B cell (primary cell): ENCODE measurements around the gene COQ10B. TPM values are rescaled to one million over a fixed set of nuclear protein-coding genes. Genes with fewer than 3 reads are reported as not detected.

Source experiments
- ATAC-seq: fragments of 200-7000 bp; cut with Tn5 transposase; one replicate; pipeline ENCODE4 v1.10.0; 2021; ENCODE audit warnings: low read depth, mild to moderate bottlenecking, moderate number of reproducible peaks, moderate library complexity
- CTCF ChIA-PET: fragments of 350-600 bp; sonication (Branson Sonifier 250); formaldehyde crosslinking; loops from one replicate; lab custom pipeline; 2021; ENCODE audit warnings: antibody characterized with exemption, inconsistent platforms; lab: Charles Lee
- POLR2A ChIA-PET: fragments of 350-600 bp; sonication (Branson Sonifier 250); formaldehyde crosslinking; loops from one replicate; lab custom pipeline; 2021; ENCODE audit warnings: antibody characterized with exemption; lab: Charles Lee
- DNase-seq: peaks from one replicate; pipeline ENCODE4 v3.0.0; 2013
- H2AFZ ChIP-seq: 2 replicates; pipeline ENCODE4 v1.6.1; 2012; ENCODE audit warnings: mild to moderate bottlenecking, low read depth, low read length; ENCODE audit not compliant: insufficient read depth, poor library complexity, severe bottlenecking
- H3K27ac ChIP-seq, 2 donors: 1 replicate in 1 of 2; 2 replicates in 1 of 2; pipeline ENCODE4 v1.5.1; 2012 to 2013; ENCODE audit warnings: low read length in 2 of 2, mild to moderate bottlenecking in 2 of 2, moderate library complexity in 1 of 2
- H3K27me3 ChIP-seq, 4 experiments: fragments of 200-600 bp in 1 of 4; sonication (generic) in 1 of 4; replicated peaks in 1 of 4; 1 replicate in 2 of 4; 2 replicates in 2 of 4; pipeline versions ENCODE4 v1.6.1 to v1.7.0; 2013 to 2016; ENCODE audit warnings: low read length in 3 of 4, mild to moderate bottlenecking in 2 of 4, mixed read lengths in 1 of 4, moderate library complexity in 1 of 4; ENCODE audit not compliant: insufficient read depth in 4 of 4, control insufficient read depth in 3 of 4; ENCODE audit errors: control extremely low read depth in 1 of 4
- H3K36me3 ChIP-seq, 2 experiments: replicated peaks in 1 of 2; 1 replicate in 1 of 2; 2 replicates in 1 of 2; pipeline versions ENCODE4 v1.6.1 to v1.7.1; 2013; ENCODE audit warnings: low read length in 1 of 2; ENCODE audit not compliant: insufficient read depth in 2 of 2, control insufficient read depth in 1 of 2; ENCODE audit errors: control extremely low read depth in 1 of 2, extremely low read depth in 1 of 2
- H3K4me1 ChIP-seq, 2 donors: fragments of 200-600 bp in 1 of 2; sonication (generic) in 1 of 2; 1 replicate in 1 of 2; 2 replicates in 1 of 2; pipeline versions ENCODE4 v1.5.1 to v1.6.1; 2013 to 2017; ENCODE audit warnings: low read length in 2 of 2; ENCODE audit not compliant: control insufficient read depth in 2 of 2, insufficient read depth in 2 of 2
- H3K4me2 ChIP-seq: replicated peaks from 2 replicates; pipeline ENCODE3; 2012; ENCODE audit warnings: mild to moderate bottlenecking, low read depth, low read length; ENCODE audit not compliant: poor library complexity, severe bottlenecking
- H3K4me3 ChIP-seq, 5 experiments: fragments of 200-600 bp in 1 of 5; sonication (generic) in 1 of 5; 1 replicate in 3 of 5; 2 replicates in 2 of 5; pipeline versions ENCODE4 v1.5.1 to v1.7.0; 2011 to 2016; ENCODE audit warnings: low read length in 4 of 5, mild to moderate bottlenecking in 4 of 5, low read depth in 2 of 5, control low read depth in 1 of 5, moderate library complexity in 1 of 5; ENCODE audit not compliant: insufficient read depth in 1 of 5; ENCODE audit errors: control extremely low read depth in 1 of 5, extremely low read depth in 1 of 5
- H3K79me2 ChIP-seq: fragments of 200-600 bp; sonication (generic); one replicate; pipeline ENCODE4 v1.6.0; 2016; ENCODE audit warnings: low read length; ENCODE audit not compliant: control insufficient read depth, insufficient read depth
- H3K9ac ChIP-seq: fragments of 200-600 bp; sonication (generic); 2 replicates; pipeline ENCODE4 v1.6.1; 2017; ENCODE audit warnings: mild to moderate bottlenecking, low read length, moderate library complexity
- H3K9me3 ChIP-seq, 3 donors: one replicate each; pipeline versions ENCODE4 v1.6.1 to v1.7.1; 2013; ENCODE audit warnings: low read length in 2 of 3; ENCODE audit not compliant: control insufficient read depth in 2 of 3, insufficient read depth in 1 of 3; ENCODE audit errors: control extremely low read depth in 1 of 3
- H4K20me1 ChIP-seq: 2 replicates; pipeline ENCODE4 v1.6.0; 2012; ENCODE audit warnings: mild to moderate bottlenecking, low read length; ENCODE audit not compliant: insufficient read depth, control insufficient read depth, poor library complexity, severe bottlenecking
- H3K27ac Mint-ChIP-seq: one replicate; pipeline ENCODE4 v1.8.0; 2021; ENCODE audit warnings: mixed read lengths
- H3K27me3 Mint-ChIP-seq: one replicate; pipeline ENCODE4 v1.8.0; 2021; ENCODE audit warnings: mixed read lengths
- H3K4me1 Mint-ChIP-seq: one replicate; pipeline ENCODE4 v1.8.0; 2021; ENCODE audit warnings: mixed read lengths
- H3K4me3 Mint-ChIP-seq: one replicate; pipeline ENCODE4 v1.8.0; 2021; ENCODE audit warnings: mixed read lengths
- H3K9me3 Mint-ChIP-seq: one replicate; pipeline ENCODE4 v1.8.0; 2022; ENCODE audit warnings: mixed read lengths; ENCODE audit not compliant: insufficient read depth
- EZH2 ChIP-seq: IDR thresholded peaks from 2 replicates; pipeline ENCODE4 v1.6.1; 2012; ENCODE audit warnings: borderline replicate concordance, low read depth, mild to moderate bottlenecking, moderate library complexity, low read length; ENCODE audit not compliant: insufficient read depth, poor library complexity, severe bottlenecking
- WGBS: methylation state at CpG from one replicate; pipeline ENCODE4 v1.1.5; 2013; ENCODE audit warnings: missing lambda C conversion rate; ENCODE audit not compliant: insufficient coverage; 5-methylcytosine and 5-hydroxymethylcytosine counted together
- intact Hi-C: fragments of 100-400 bp; cut with micrococcal nuclease; formaldehyde crosslinking; loops from one replicate; pipeline ENCODE4 v1.10.0; 2022
- polyA plus RNA-seq: library from polyadenylated mRNA; depleted of rRNA; stranded (reverse); fragments of >200 nt; gene quantifications from 2 replicates; pipeline ENCODE4 v1.2.3, GENCODE V29; 2012
- total RNA-seq, 2 donors: library from RNA; stranded (reverse); fragments of 120-200 nt in 1 of 2; gene quantifications; 1 replicate in 1 of 2; 2 replicates in 1 of 2; pipeline versions ENCODE4 v1.2.3 to v1.2.4, GENCODE V29; 2013 to 2022
- TF ChIP-seq, protein P1 (sequence below): fragments of 200-600 bp; IDR thresholded peaks from one replicate; pipeline ENCODE4 v1.8.0; 2022; ENCODE audit warnings: antibody characterized with exemption, mild to moderate bottlenecking

COQ10B gene
- total and polyA plus RNA-seq, 2 donors (not counting 1 experiment from before 2014, with no cell fraction given): 5.8 to 29.1 TPM

DNA sequence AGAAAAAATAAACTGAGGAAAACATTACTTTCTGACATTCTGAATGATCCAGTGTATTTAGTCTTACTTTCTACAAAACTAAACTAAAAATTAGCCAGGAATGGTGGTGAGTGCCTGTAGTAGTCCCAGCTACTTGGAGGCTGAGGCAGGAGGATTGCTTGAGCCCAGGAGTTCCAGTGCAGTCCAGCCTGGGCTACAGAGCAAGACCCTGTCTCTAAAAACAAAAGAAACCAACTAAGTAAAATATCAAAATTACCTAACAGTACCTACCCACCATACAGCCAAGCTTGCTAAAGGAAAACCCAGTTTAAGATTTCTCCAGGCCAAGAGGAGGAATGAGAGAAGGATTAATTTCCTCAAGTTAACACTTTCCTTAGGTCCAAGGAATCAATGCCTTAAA is 43.3 kb downstream of the COQ10B start:
- TF ChIP-seq, protein P1, sequence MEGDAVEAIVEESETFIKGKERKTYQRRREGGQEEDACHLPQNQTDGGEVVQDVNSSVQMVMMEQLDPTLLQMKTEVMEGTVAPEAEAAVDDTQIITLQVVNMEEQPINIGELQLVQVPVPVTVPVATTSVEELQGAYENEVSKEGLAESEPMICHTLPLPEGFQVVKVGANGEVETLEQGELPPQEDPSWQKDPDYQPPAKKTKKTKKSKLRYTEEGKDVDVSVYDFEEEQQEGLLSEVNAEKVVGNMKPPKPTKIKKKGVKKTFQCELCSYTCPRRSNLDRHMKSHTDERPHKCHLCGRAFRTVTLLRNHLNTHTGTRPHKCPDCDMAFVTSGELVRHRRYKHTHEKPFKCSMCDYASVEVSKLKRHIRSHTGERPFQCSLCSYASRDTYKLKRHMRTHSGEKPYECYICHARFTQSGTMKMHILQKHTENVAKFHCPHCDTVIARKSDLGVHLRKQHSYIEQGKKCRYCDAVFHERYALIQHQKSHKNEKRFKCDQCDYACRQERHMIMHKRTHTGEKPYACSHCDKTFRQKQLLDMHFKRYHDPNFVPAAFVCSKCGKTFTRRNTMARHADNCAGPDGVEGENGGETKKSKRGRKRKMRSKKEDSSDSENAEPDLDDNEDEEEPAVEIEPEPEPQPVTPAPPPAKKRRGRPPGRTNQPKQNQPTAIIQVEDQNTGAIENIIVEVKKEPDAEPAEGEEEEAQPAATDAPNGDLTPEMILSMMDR: no peak
- no peak for TF ChIP-seq EZH2
- peak overlapping the region; percentile 41 for H3K27ac Mint-ChIP-seq
- ChIA-PET CTCF (no interaction called here), POLR2A (interaction anchor here (1.2 kb wide), 1 partner anchor 20 kb away, joined by 3 read pairs; the partner anchor contains the start of gene MOB4)
- Histone ChIP-seq H3K27me3 (no peaks in the 10 kb centered on the region), H3K27ac (peak overlapping the region in 1 of 2 donors; percentile 3), H2AFZ (no peak overlapping the region), H3K4me2 (no peak overlapping the region), H3K4me3 (no peak overlapping the region), H3K9ac (no peak overlapping the region), H4K20me1 (peaks cover 16% of the 10 kb centered on the region), H3K36me3 (peaks cover 5 to 60% of the 10 kb centered on the region in 2 experiments), H3K4me1 (peaks cover 30 to 31% of the 10 kb centered on the region in 2 donors), H3K79me2 (peaks cover 54% of the 10 kb centered on the region), H3K9me3 (no peaks in the 10 kb centered on the region)
- no peaks in the 10 kb centered on the region for H3K27me3 Mint-ChIP-seq
- ATAC-seq (no peak), DNase-seq (no peak)
- peak overlapping the region; percentile 34 for H3K4me3 Mint-ChIP-seq
- no peaks in the 10 kb centered on the region for H3K9me3 Mint-ChIP-seq
- peaks cover 40% of the 10 kb centered on the region for H3K4me1 Mint-ChIP-seq
- intact Hi-C loops: loop anchor here (10.0 kb wide), 1 partner anchor 92 kb away; no protein-coding TSS in a partner anchor

DNA sequence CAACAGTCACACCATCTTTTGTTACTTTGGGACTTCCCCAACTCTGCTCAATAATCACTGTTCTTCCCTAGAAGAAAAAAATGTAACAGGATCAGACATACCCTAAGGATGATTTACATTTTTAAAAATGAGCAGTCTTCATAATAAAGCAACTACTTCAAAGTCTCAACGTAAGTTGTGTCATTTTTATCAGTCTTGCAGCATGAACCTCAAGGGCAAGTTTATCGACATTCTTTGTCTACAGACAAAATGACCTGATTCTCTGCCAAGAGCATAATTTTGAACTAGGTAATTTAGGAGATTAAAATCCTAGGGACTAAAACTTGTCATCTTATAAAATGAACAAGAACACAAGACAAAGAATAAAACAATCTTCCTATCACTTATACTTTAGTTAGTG is 44.0 kb downstream of the COQ10B start:
- Histone ChIP-seq H3K79me2 (peaks cover 59% of the 10 kb centered on the region), H3K27me3 (no peaks in the 10 kb centered on the region), H3K9me3 (no peaks in the 10 kb centered on the region), H2AFZ (no peak overlapping the region), H3K36me3 (peaks cover 4 to 54% of the 10 kb centered on the region in 2 experiments), H4K20me1 (peaks cover 16% of the 10 kb centered on the region), H3K4me2 (peak overlapping the region; percentile 93), H3K9ac (no peak overlapping the region), H3K27ac (no peak overlapping the region), H3K4me1 (peaks cover 36 to 37% of the 10 kb centered on the region in 2 donors), H3K4me3 (no peak overlapping the region)
- peak overlapping the region; percentile 98 for H3K4me3 Mint-ChIP-seq
- H3K4me1 Mint-ChIP-seq: peaks cover 46% of the 10 kb centered on the region
- intact Hi-C loops: loop anchor here (10.0 kb wide), 1 partner anchor 93 kb away; no protein-coding TSS in a partner anchor
- no peaks in the 10 kb centered on the region for H3K9me3 Mint-ChIP-seq
- CTCF ChIA-PET: no interaction called here
- H3K27ac Mint-ChIP-seq: peak overlapping the region; percentile 41
- DNase-seq (no peak), ATAC-seq (no peak)
- TF ChIP-seq EZH2: no peak
- TF ChIP-seq, protein P1: no peak
- WGBS: no CpG with 5 or more reads among the region's 2 CpGs
- H3K27me3 Mint-ChIP-seq: no peaks in the 10 kb centered on the region
- POLR2A ChIA-PET: interaction anchor here (1.2 kb wide), 1 partner anchor 19 kb away, joined by 3 read pairs; the partner anchor contains the start of gene MOB4
